T-helper 22 cell (primary cell): ENCODE data around the gene ABCC9.
"Not testable (repeated sequence)": the region's sequence is repeated elsewhere in the genome, so short reads cannot be mapped to it uniquely, and the experiment has no call there.

Source experiments
- DNase-seq: peaks from one replicate; pipeline ENCODE4 v3.0.0-alpha.2; 2020; ENCODE audit warnings: low read depth

The ABCC9 gene

GRCh38 chr12:21933656-21934055, 7.6 kb downstream of the ABCC9 start:
- DNase-seq = no peak

- DNase-seq = not testable (repeated sequence)
Measured at GRCh38 chr12:21929972-21930371, 11.3 kb downstream of the ABCC9 start.

GRCh38 chr12:21925296-21925913, 15.8 kb downstream of the ABCC9 start:
- no peak for DNase-seq

GRCh38 chr12:21921436-21921835, 19.8 kb downstream of the ABCC9 start:
- DNase-seq = no peak

- no peak for DNase-seq
Measured at GRCh38 chr12:21918456-21918855, 22.8 kb downstream of the ABCC9 start.

GRCh38 chr12:21913823-21914222, 27.4 kb downstream of the ABCC9 start:
- DNase-seq = no peak

- no peak for DNase-seq
Measured at GRCh38 chr12:21912318-21912717, 28.9 kb downstream of the ABCC9 start.

GRCh38 chr12:21911832-21912231, 29.4 kb downstream of the ABCC9 start:
- DNase-seq = no peak

- DNase-seq = no peak
Measured at GRCh38 chr12:21910657-21911056, 30.6 kb downstream of the ABCC9 start.

GRCh38 chr12:21907948-21908837, 33.0 kb downstream of the ABCC9 start:
- DNase-seq = no peak

GRCh38 chr12:21906919-21907493, 34.2 kb downstream of the ABCC9 start:
- DNase-seq = no peak

- not testable (repeated sequence) for DNase-seq
Measured at GRCh38 chr12:21899532-21899931, 41.7 kb downstream of the ABCC9 start.

- no peak for DNase-seq
Measured at GRCh38 chr12:21895651-21896050, 45.6 kb downstream of the ABCC9 start.

GRCh38 chr12:21894792-21895595, 46.2 kb downstream of the ABCC9 start:
- no peak for DNase-seq

- DNase-seq = no peak
Measured at GRCh38 chr12:21893924-21894323, 47.3 kb downstream of the ABCC9 start.

- no peak for DNase-seq
Measured at GRCh38 chr12:21892341-21892740, 48.9 kb downstream of the ABCC9 start.

GRCh38 chr12:21891751-21892217, 49.4 kb downstream of the ABCC9 start:
- DNase-seq = no peak

GRCh38 chr12:21888276-21888863, 52.9 kb downstream of the ABCC9 start:
- DNase-seq = no peak

GRCh38 chr12:21884936-21885335, 56.3 kb downstream of the ABCC9 start:
- no peak for DNase-seq

- DNase-seq = no peak
Measured at GRCh38 chr12:21882635-21883034, 58.6 kb downstream of the ABCC9 start.

GRCh38 chr12:21881965-21882364, 59.3 kb downstream of the ABCC9 start:
- DNase-seq = no peak

GRCh38 chr12:21879312-21879711, 61.9 kb downstream of the ABCC9 start:
- DNase-seq = no peak
